Activated gamma-delta T cell treated with anti-CD3 and anti-CD28 coated beads, Interleukin-2, amount 50 U/mL, for 16 hours (primary cell): ENCODE results near the gene NCLN.
"Not testable (repeated sequence)": the region's sequence is repeated elsewhere in the genome, so short reads cannot be mapped to it uniquely, and the experiment has no call there.

ENCODE experiments used
- DNase-seq: peaks from one replicate; pipeline ENCODE4 v3.0.0-alpha.2; 2020; ENCODE audit warnings: low read depth

The NCLN gene

GRCh38 chr19:3198901-3199700 is 13.4 kb downstream of the NCLN start:
- DNase-seq: no peak

- no peak for DNase-seq
Observed at GRCh38 chr19:3201072-3201700, 15.5 kb downstream of the NCLN start.

- no peak for DNase-seq
Observed at GRCh38 chr19:3201911-3202310, 16.2 kb downstream of the NCLN start.

- no peak for DNase-seq
Observed at GRCh38 chr19:3202346-3202745, 16.6 kb downstream of the NCLN start.

- DNase-seq: not testable (repeated sequence)
Observed at GRCh38 chr19:3202895-3203294, 17.2 kb downstream of the NCLN start.

GRCh38 chr19:3203805-3204645 is 18.3 kb downstream of the NCLN start:
- DNase-seq: no peak

GRCh38 chr19:3204646-3205275 is 19.0 kb downstream of the NCLN start:
- no peak for DNase-seq

- no peak for DNase-seq
Observed at GRCh38 chr19:3206216-3206953, 20.7 kb downstream of the NCLN start.

- DNase-seq: no peak
Observed at GRCh38 chr19:3207461-3208242, 21.9 kb downstream of the NCLN start.

GRCh38 chr19:3208317-3209207 is 22.8 kb downstream of the NCLN start:
- no peak for DNase-seq

GRCh38 chr19:3210347-3211017 is 24.8 kb downstream of the NCLN start:
- DNase-seq: peak; percentile 50

GRCh38 chr19:3211191-3211590 is 25.5 kb downstream of the NCLN start:
- DNase-seq: no peak

- DNase-seq: no peak
Observed at GRCh38 chr19:3213159-3213558, 27.4 kb downstream of the NCLN start.

GRCh38 chr19:3216874-3217273 is 31.1 kb downstream of the NCLN start:
- no peak for DNase-seq

- no peak for DNase-seq
Observed at GRCh38 chr19:3220576-3220975, 34.8 kb downstream of the NCLN start.

GRCh38 chr19:3221576-3221975 is 35.8 kb downstream of the NCLN start:
- not testable (repeated sequence) for DNase-seq

GRCh38 chr19:3222709-3223108 is 37.0 kb downstream of the NCLN start:
- DNase-seq: no peak

GRCh38 chr19:3224346-3225168 is 38.8 kb downstream of the NCLN start, which contains the start of gene CELF5:
Gene CELF5 (plus strand): TSS chr19:3224661. CDS start chr19:3224740, 79 bp downstream.
- peak; percentile 32 for DNase-seq
